ENCODE results near the gene TSPAN10. TPM values are rescaled to one million over a fixed set of nuclear protein-coding genes. Genes with fewer than 3 reads are reported as not detected.
"Not testable (repeated sequence)": the region's sequence is repeated elsewhere in the genome, so short reads cannot be mapped to it uniquely, and the experiment has no call there.

TSPAN10 gene
- total and polyA plus RNA-seq, 2 of the 4 experiments (the other 2 are of a cell fraction) = 1.4 to 4.5 TPM

DNA sequence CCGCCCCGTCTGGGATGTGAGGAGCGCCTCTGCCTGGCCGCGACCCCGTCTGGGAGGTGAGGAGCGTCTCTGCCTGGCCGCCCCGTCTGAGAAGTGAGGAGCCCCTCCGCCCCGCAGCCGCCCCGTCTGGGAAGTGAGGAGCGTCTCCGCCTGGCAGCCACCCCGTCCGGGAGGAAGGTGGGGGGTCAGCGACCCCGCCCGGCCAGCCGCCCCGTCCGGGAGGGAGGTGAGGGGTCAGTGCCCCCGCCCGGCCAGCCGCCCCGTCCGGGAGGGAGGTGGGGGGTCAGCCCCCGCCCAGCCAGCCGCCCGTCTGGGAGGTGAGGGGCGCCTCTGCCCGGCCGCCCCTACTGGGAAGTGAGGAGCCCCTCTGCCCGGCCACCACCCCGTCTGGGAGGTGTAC, 18.7 kb upstream of the TSPAN10 start:
- not testable (repeated sequence) for ATAC-seq (ENCODE audit: low read depth)

More for the DNA sequence above, 18.7 kb upstream of the TSPAN10 start:
- DNase-seq; CTCF ChIA-PET; H2BK120ac ChIP-seq (ENCODE audit: low read depth, low read length); H2BK5ac ChIP-seq (ENCODE audit: low read depth, low read length, poor library complexity, severe bottlenecking); H4K91ac ChIP-seq (ENCODE audit: insufficient read depth, low read depth, low read length); H2BK20ac ChIP-seq (ENCODE audit: low read depth, low read length); H3K4ac ChIP-seq (ENCODE audit: low read depth, low read length); H2AK5ac ChIP-seq (ENCODE audit: low read depth, low read length); H2BK15ac ChIP-seq (ENCODE audit: low read depth, low read length); H4K8ac ChIP-seq (ENCODE audit: low read depth in 2 of 2, low read length in 2 of 2); H4K5ac ChIP-seq (ENCODE audit: low read depth, low read length); BruUV-seq (replicated peaks); H3K56ac ChIP-seq (ENCODE audit: extremely low read depth, insufficient read depth, low read length); H3K9ac ChIP-seq (ENCODE audit: low read depth, low read length); H3K4me3 ChIP-seq (ENCODE audit: insufficient read depth, low read depth, low read length); intact Hi-C loops (cut with micrococcal nuclease); H3K27me3 ChIP-seq (ENCODE audit: control insufficient read depth, insufficient read depth, low read length); dilution Hi-C loops (cut with HindIII; ENCODE audit: low sequenced_read_pairs, unreplicated experiment); POLR2A ChIA-PET (ENCODE audit: unreplicated experiment); H3K4me1 ChIP-seq (ENCODE audit: control insufficient read depth, insufficient read depth, low read length); H3K27ac ChIP-seq (ENCODE audit: insufficient read depth, low read length); H2AFZ ChIP-seq (replicated peaks; ENCODE audit: low read length, poor library complexity); in situ Hi-C loops (cut with MboI; ENCODE audit: low sequenced_read_pairs); H3K14ac ChIP-seq (replicated peaks; ENCODE audit: low read depth, low read length); H3K4me2 ChIP-seq (ENCODE audit: low read depth, low read length); H2AK9ac ChIP-seq (replicated peaks; ENCODE audit: low read depth, low read length, poor library complexity); H3K23ac ChIP-seq (ENCODE audit: low read depth, low read length); H3K9me3 ChIP-seq (ENCODE audit: control insufficient read depth, insufficient read depth, low read length); H3K18ac ChIP-seq (ENCODE audit: low read depth, low read length): not testable (repeated sequence)
- no CpG with 5 or more reads among the region's 36 CpGs for WGBS, 2 experiments (ENCODE audit: extremely low coverage in 2 of 2, insufficient read length in 1 of 2)
- Histone ChIP-seq H3K36me3 (ENCODE audit: control insufficient read depth, insufficient read depth, low read length) (peaks cover 45% of the 10 kb centered on the region), H4K20me1 (ENCODE audit: insufficient read depth, low read length) (peaks cover 46% of the 10 kb centered on the region), H3K79me1 (ENCODE audit: low read depth in 1 of 2, low read length in 2 of 2) (peaks cover 23 to 60% of the 10 kb centered on the region in 2 experiments), H3K9me1 (ENCODE audit: insufficient read depth, low read length) (peaks cover 10% of the 10 kb centered on the region; the same call in 1 of the 2 replicates)
